ENCODE results near the gene INPP4B.

DNA sequence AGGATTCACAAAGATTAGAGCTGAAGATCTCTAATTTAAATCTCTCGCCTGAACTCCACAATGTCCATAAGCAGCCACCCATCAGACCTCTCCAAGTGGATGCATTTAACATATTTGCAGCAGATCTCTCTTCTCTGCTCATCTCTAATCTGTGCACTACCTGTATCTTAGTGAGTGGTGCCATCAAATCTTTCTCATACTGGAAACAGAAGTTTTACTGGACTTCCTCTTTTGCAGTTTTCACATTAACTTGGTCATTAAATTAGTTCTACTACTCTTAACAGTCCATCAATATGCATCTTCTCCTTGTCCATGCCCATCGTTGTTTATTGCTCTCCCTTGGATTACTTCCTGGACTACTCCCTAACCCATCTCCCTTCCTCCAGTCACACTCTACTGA lies 721.2 kb downstream of the INPP4B start:
- TF ChIP-seq, protein P1, sequence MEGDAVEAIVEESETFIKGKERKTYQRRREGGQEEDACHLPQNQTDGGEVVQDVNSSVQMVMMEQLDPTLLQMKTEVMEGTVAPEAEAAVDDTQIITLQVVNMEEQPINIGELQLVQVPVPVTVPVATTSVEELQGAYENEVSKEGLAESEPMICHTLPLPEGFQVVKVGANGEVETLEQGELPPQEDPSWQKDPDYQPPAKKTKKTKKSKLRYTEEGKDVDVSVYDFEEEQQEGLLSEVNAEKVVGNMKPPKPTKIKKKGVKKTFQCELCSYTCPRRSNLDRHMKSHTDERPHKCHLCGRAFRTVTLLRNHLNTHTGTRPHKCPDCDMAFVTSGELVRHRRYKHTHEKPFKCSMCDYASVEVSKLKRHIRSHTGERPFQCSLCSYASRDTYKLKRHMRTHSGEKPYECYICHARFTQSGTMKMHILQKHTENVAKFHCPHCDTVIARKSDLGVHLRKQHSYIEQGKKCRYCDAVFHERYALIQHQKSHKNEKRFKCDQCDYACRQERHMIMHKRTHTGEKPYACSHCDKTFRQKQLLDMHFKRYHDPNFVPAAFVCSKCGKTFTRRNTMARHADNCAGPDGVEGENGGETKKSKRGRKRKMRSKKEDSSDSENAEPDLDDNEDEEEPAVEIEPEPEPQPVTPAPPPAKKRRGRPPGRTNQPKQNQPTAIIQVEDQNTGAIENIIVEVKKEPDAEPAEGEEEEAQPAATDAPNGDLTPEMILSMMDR (conservative IDR thresholded peaks at IDR 0.05): no peak
- no peak for TF ChIP-seq EZH2 (IDR thresholded peaks at IDR 0.05; ENCODE audit: low read depth)
